AG04449 (cell line): Measurements from ENCODE around the gene SRPK2.
"Not testable (repeated sequence)": the region's sequence is repeated elsewhere in the genome, so short reads cannot be mapped to it uniquely, and the experiment has no call there.

Experiments used
- CTCF ChIA-PET: fragments of 350-600 bp; formaldehyde crosslinking; extraction: SDS; loops from one replicate; lab custom pipeline; 2021; ENCODE audit warnings: antibody characterized with exemption; lab: Yijun Ruan, JAX
- POLR2A ChIA-PET: fragments of 400-600, 350-600 bp; formaldehyde crosslinking; extraction: SDS; loops from one replicate; lab custom pipeline; 2020; ENCODE audit warnings: antibody characterized with exemption, inconsistent platforms; lab: Yijun Ruan, JAX
- DNase-seq: peaks from one replicate; pipeline ENCODE4 v3.0.0-alpha.2; 2010; ENCODE audit warnings: low read depth, low spot score
- H3K4me3 ChIP-seq: 2 replicates; pipeline ENCODE4 v1.5.1; 2011; ENCODE audit warnings: low read depth, mild to moderate bottlenecking, control low read depth, low read length
- TF ChIP-seq, protein P1 (sequence below): IDR thresholded peaks from one replicate; pipeline ENCODE4 v1.5.1; 2011; ENCODE audit warnings: mild to moderate bottlenecking, moderate library complexity, low read length, control low read depth, inconsistent platforms; ENCODE audit not compliant: insufficient read depth; ENCODE audit errors: missing control alignments

The SRPK2 gene

DNA sequence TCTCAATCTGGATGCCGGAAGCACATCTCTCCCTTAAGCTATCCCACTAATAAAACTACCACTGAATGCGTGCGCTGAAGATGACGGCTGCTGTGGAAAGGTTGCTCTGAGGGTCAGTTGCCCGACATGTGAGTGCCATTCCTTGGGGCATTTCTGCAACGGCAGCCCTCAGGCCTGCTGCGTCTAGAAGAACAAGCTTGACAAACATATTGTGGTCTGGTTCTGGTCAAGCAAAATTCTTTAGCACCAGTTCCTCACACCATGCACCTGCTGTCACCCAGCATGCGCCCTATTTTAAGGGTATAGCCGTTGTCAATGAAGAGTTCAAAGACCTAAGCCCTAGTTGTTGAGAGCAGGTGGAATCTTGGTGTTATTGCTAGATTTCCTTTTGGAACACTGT is 184.2 kb downstream of the SRPK2 start:
- TF ChIP-seq, protein P1, sequence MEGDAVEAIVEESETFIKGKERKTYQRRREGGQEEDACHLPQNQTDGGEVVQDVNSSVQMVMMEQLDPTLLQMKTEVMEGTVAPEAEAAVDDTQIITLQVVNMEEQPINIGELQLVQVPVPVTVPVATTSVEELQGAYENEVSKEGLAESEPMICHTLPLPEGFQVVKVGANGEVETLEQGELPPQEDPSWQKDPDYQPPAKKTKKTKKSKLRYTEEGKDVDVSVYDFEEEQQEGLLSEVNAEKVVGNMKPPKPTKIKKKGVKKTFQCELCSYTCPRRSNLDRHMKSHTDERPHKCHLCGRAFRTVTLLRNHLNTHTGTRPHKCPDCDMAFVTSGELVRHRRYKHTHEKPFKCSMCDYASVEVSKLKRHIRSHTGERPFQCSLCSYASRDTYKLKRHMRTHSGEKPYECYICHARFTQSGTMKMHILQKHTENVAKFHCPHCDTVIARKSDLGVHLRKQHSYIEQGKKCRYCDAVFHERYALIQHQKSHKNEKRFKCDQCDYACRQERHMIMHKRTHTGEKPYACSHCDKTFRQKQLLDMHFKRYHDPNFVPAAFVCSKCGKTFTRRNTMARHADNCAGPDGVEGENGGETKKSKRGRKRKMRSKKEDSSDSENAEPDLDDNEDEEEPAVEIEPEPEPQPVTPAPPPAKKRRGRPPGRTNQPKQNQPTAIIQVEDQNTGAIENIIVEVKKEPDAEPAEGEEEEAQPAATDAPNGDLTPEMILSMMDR: no peak
- H3K4me3 ChIP-seq: no peak overlapping the region
- POLR2A ChIA-PET: no interaction called here
- CTCF ChIA-PET: no interaction called here
- DNase-seq: no peak

GRCh38 chr7:105202616-105203015 is 186.1 kb downstream of the SRPK2 start:
- POLR2A ChIA-PET: no interaction called here
- TF ChIP-seq, protein P1: no peak
- DNase-seq: no peak
- CTCF ChIA-PET: no interaction called here
- H3K4me3 ChIP-seq: no peak overlapping the region

- POLR2A ChIA-PET: no interaction called here
- TF ChIP-seq, protein P1: no peak
- DNase-seq: no peak
- H3K4me3 ChIP-seq: no peak overlapping the region
- CTCF ChIA-PET: interaction anchor here (0.6 kb wide), 1 partner anchor 145 kb away, joined by 3 read pairs; no protein-coding TSS in a partner anchor
Observed at GRCh38 chr7:105199386-105199785, 189.3 kb downstream of the SRPK2 start.

DNA sequence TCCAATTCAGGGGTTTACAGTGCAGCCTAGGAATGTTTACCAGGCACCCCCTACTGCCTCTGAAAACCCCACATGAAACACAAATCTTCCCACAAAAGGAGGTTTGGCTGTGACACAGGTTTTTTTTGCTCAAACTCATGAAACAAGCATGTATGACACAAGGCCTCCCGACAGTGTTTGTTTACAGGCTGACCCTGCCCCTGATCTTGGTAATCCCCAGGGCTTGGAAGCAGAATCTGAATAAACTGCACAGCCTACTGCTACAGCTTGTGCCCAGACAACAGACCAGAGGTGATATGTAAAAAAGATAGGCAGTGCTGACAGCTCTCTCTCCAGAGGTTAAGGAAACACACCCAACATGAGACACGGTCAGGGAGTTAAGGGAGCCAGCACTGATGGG is 190.5 kb downstream of the SRPK2 start:
- POLR2A ChIA-PET: interaction anchor here (0.9 kb wide), 1 partner anchor 9 kb away, joined by 3 read pairs; no protein-coding TSS in a partner anchor
- TF ChIP-seq, protein P1: no peak
- no peak overlapping the region for H3K4me3 ChIP-seq
- CTCF ChIA-PET: no interaction called here
- peak; percentile 69 for DNase-seq

DNA sequence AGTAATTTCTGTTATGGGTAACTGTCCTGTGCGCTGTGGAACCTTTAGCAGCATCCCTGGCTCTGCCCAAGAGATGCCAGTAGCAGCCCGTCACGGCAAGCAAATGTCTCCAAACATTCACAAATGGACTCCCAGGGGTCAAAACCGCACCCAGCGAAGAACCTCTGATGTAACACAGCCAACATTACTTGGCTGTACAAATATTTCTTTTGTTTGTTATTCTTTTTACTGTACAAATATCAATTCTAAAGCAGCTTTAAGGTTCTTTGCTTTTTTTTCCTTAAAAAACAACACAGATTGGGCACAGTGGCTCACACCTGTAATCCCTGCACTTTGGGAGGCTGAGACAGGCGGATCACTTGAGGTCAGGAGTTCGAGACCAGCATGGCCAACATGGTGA is 192.2 kb downstream of the SRPK2 start:
- DNase-seq: no peak
- ChIA-PET CTCF (interaction anchor here (1.2 kb wide), 1 partner anchor 17 kb away, joined by 3 read pairs; no protein-coding TSS in a partner anchor), POLR2A (no interaction called here)
- TF ChIP-seq, protein P1: no peak
- no peak overlapping the region for H3K4me3 ChIP-seq

- no peak overlapping the region for H3K4me3 ChIP-seq
- POLR2A ChIA-PET: no interaction called here
- DNase-seq: no peak
- CTCF ChIA-PET: interaction anchor here (1.2 kb wide), 1 partner anchor 18 kb away, joined by 3 read pairs; no protein-coding TSS in a partner anchor
- TF ChIP-seq, protein P1: no peak
Observed at GRCh38 chr7:105195891-105196290, 192.8 kb downstream of the SRPK2 start.

- CTCF ChIA-PET, POLR2A ChIA-PET, H3K4me3 ChIP-seq, DNase-seq: not testable (repeated sequence)
Observed at GRCh38 chr7:105194959-105195358, 193.8 kb downstream of the SRPK2 start.
